Ishikawa (cell line): ENCODE results near the gene ZNF134.

ENCODE experiments used
- CEBPB ChIP-seq: IDR thresholded peaks from 2 replicates; pipeline ENCODE4 v1.6.1; 2012
- CREB1 ChIP-seq: IDR thresholded peaks from 2 replicates; pipeline ENCODE4 v1.6.1; 2012; ENCODE audit warnings: low read depth
- EGR1 ChIP-seq: IDR thresholded peaks from 2 replicates; pipeline ENCODE4 v1.6.1; 2012
- EP300 ChIP-seq: IDR thresholded peaks from 2 replicates; pipeline ENCODE4 v1.6.1; 2012; ENCODE audit warnings: borderline replicate concordance
- FOXM1 ChIP-seq: IDR thresholded peaks from 2 replicates; pipeline ENCODE4 v1.6.1; 2012; ENCODE audit warnings: low read depth, borderline replicate concordance
- MAX ChIP-seq: IDR thresholded peaks from 2 replicates; pipeline ENCODE4 v1.6.1; 2012
- NFIC ChIP-seq: IDR thresholded peaks from 2 replicates; pipeline ENCODE4 v1.6.1; 2012
- RAD21 ChIP-seq: IDR thresholded peaks from 2 replicates; pipeline ENCODE4 v1.6.1; 2012; ENCODE audit warnings: low read depth
- REST ChIP-seq: IDR thresholded peaks from 2 replicates; pipeline ENCODE4 v1.6.1; 2012; ENCODE audit warnings: low read depth, mild to moderate bottlenecking
- TAF1 ChIP-seq: IDR thresholded peaks from 2 replicates; pipeline ENCODE4 v1.6.1; 2012; ENCODE audit warnings: low read depth, mild to moderate bottlenecking
- TCF12 ChIP-seq: IDR thresholded peaks from 2 replicates; pipeline ENCODE4 v1.6.1; 2012; ENCODE audit warnings: low read depth
- TEAD4 ChIP-seq: IDR thresholded peaks from 2 replicates; pipeline ENCODE4 v1.6.1; 2012
- USF1 ChIP-seq: IDR thresholded peaks from 2 replicates; pipeline ENCODE4 v1.6.1; 2012
- YY1 ChIP-seq: IDR thresholded peaks from 2 replicates; pipeline ENCODE4 v1.6.1; 2012; ENCODE audit warnings: low read depth
- ZBTB7A ChIP-seq: IDR thresholded peaks from 2 replicates; pipeline ENCODE4 v1.6.1; 2012; ENCODE audit warnings: low read depth

Gene ZNF134

GRCh38 chr19:57637379-57637778, 23.3 kb downstream of the ZNF134 start:
- no peak for TF ChIP-seq REST
- TF ChIP-seq ZBTB7A = no peak
- no peak for TF ChIP-seq RAD21
- TF ChIP-seq NFIC = no peak
- no peak for TF ChIP-seq EGR1
- TF ChIP-seq MAX = no peak
- TF ChIP-seq EP300 = no peak
- no peak for TF ChIP-seq CREB1
- no peak for TF ChIP-seq YY1
- TF ChIP-seq FOXM1 = no peak
- TF ChIP-seq USF1 = no peak
- no peak for TF ChIP-seq TAF1
- no peak for TF ChIP-seq TCF12
- TF ChIP-seq TEAD4 = no peak
- TF ChIP-seq CEBPB = no peak

- TF ChIP-seq MAX (no peak), EP300 (no peak), ZBTB7A (no peak), TCF12 (no peak), YY1 (no peak), FOXM1 (no peak), EGR1 (no peak), CEBPB (no peak), REST (no peak), CREB1 (no peak), TAF1 (no peak), TEAD4 (no peak), USF1 (no peak), NFIC (no peak), RAD21 (no peak)
These were observed 27.7 kb downstream of the ZNF134 start for GRCh38 chr19:57641715-57642234.

GRCh38 chr19:57642396-57643046, 28.5 kb downstream of the ZNF134 start:
- TF ChIP-seq EGR1 (no peak), NFIC (peak; percentile 71)

GRCh38 chr19:57643734-57644133, 29.7 kb downstream of the ZNF134 start:
- no peak for TF ChIP-seq RAD21
- no peak for TF ChIP-seq CREB1
- TF ChIP-seq TEAD4 = no peak
- TF ChIP-seq TCF12 = no peak
- TF ChIP-seq CEBPB = no peak
- TF ChIP-seq USF1 = no peak
- no peak for TF ChIP-seq FOXM1
- no peak for TF ChIP-seq MAX
- TF ChIP-seq REST = no peak
- TF ChIP-seq EGR1 = no peak
- no peak for TF ChIP-seq NFIC
- TF ChIP-seq TAF1 = no peak
- TF ChIP-seq YY1 = no peak
